Stimulated activated CD8-positive, alpha-beta memory T cell treated with anti-CD3 and anti-CD28 coated beads, Interleukin-7, amount 100 ng/mL, for 1 hour (primary cell): ENCODE measurements around the gene TECPR2.

Experiments
- DNase-seq, 2 donors: peaks; one replicate each; pipeline ENCODE4 v3.0.0-alpha.2; 2020; ENCODE audit warnings: low read depth in 2 of 2

Gene TECPR2

GRCh38 chr14:102426796-102427195 lies 64.1 kb downstream of the TECPR2 start:
- no peak for DNase-seq

GRCh38 chr14:102427642-102428041 lies 64.9 kb downstream of the TECPR2 start:
- DNase-seq = no peak

GRCh38 chr14:102430212-102430908 lies 67.6 kb downstream of the TECPR2 start:
- no peak for DNase-seq

DNA sequence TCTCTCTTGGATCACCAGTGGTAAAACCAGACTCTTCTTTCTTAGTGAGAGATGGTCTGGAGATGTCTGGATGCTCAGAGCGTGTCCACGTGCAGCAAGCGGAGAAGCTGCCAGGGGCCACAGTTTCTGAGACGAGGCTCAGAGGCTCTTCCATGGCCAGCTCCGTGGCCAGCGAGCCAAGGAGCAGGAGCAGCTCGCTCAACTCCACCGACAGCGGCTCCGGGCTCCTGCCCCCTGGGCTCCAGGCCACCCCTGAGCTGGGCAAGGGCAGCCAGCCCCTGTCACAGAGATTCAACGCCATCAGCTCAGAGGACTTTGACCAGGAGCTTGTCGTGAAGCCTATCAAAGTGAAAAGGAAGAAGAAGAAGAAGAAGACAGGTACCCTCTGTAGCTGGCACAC lies 69.0 kb downstream of the TECPR2 start:
- no peak for DNase-seq

- DNase-seq = no peak
Observed at GRCh38 chr14:102434647-102435175, 72.0 kb downstream of the TECPR2 start.

- DNase-seq = peak in 1 of 2 donors; percentile 13
Observed at GRCh38 chr14:102437997-102438915, 75.5 kb downstream of the TECPR2 start.

- DNase-seq = no peak
Observed at GRCh38 chr14:102439556-102439955, 76.8 kb downstream of the TECPR2 start.

- DNase-seq = no peak
Observed at GRCh38 chr14:102440392-102440791, 77.7 kb downstream of the TECPR2 start.

- DNase-seq = no peak
Observed at GRCh38 chr14:102442241-102443211, 79.8 kb downstream of the TECPR2 start.

DNA sequence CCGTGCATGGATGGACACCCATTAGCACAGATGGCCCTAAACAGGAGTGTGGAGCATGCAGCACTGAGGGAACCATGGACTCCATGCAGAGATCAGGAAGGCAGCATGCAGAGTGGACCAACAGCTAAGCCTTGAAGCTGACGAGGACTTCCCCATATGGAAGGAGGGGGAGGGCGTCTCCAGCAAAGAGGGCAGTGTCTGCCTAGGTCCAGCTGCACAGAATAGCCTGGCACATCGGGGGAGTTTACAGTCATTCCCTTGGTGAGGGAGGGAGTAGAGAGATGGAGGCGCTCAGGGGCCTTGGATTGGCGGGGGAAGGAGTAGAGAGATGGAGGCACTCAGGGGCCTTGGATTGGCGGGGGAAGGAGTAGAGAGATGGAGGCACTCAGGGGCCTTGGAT lies 82.3 kb downstream of the TECPR2 start:
- no peak for DNase-seq

- DNase-seq = no peak
Observed at GRCh38 chr14:102445641-102446040, 82.9 kb downstream of the TECPR2 start.

GRCh38 chr14:102450206-102451063 lies 87.7 kb downstream of the TECPR2 start:
- no peak for DNase-seq

- no peak for DNase-seq
Observed at GRCh38 chr14:102451064-102451352, 88.3 kb downstream of the TECPR2 start.

DNA sequence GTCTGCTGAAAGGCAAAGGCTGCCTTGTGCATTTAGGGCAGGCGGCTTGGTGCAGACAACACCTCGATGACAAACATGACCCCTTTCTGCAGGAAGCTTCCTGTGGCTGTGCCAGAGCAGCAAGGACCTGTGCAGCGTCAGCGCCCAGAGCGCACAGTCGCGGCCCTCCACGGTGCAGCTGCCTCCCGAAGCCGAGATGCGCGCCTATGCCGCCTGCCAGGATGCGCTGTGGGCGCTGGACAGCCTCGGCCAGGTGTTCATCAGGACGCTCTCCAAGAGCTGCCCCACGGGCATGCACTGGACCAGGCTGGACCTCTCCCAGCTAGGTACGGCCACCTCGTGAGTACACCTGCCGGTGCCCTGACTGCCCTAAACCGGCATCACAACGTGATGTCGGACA lies 89.6 kb downstream of the TECPR2 start:
- no peak for DNase-seq

DNA sequence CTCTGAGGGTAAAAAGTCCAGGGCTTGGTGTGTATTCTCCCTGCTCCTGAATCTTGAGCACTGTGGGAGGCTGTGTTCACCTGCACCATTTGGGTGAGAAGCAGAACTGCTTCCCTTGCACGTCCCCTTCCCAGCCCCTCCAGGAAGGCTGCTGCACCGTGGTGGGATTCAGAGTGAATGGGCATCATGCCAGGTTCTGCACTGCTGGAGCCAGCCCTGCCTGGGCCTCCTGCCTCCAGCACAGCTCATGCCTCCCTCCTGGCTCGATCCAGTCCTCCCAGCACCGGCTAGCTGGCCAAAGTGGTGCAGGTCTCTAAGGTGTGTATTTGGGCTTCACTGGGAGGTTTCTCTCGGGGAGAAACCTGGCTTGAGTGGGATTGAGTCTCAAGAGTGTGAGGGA lies 92.0 kb downstream of the TECPR2 start:
- DNase-seq = no peak

DNA sequence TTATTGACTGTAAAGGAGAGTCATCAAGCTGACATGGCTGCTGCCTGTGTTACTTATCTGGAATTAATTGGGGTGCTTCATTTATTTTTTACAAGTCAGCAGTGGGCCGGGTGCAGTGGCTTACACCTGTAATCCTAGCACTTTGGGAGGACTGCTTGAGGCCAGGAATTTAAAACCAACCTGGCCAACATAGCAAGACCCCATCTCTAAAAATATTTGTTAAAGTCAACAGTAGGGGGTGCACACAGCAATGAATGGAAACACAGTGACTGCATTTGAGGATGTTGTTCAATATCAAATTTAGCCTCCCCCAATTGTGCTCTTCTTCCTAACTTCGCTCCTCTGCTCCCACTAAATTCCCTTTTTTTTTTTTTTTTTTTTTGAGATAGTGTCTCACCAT lies 94.8 kb downstream of the TECPR2 start:
- DNase-seq = no peak

DNA sequence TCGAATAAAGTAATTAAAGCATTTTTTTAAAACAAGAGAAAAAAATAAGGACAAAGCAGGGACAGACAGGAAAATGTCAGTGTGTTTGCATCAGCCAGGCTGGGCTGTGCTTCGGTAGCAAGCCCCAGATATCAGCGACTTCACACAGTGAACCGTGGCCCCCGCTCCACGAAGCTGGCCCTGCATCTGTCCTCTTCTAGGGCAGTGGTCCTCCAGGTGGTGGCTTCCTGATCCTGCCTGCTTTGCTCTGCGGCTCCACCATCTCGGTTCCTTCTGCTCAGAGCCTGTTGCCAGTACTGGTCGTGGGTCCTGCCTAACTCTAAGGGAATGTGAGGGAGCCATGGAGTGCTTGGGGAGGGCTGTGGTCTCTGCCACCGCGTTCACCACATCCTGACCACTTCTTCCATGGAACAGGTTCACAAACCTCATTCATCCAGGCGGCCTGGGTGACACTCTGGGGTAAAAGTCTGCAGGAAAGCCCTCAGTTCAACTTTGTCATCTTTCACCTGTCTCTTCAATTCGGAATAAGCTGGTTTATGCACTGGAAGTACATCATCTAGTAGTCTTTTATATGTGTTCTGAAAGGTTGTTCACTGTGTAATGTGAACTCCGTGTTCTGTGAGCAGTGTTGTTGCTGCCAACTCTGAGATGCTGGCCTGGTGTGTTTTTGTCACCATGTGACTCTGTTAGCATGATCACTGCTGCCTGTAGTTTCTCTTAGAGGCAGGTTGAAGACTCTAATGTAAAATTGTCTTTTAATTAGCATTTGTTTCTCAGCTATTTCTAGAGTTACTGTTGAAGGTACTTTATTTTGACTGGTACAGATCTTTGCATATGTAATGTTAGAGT lies 99.0 kb downstream of the TECPR2 start:
- no peak for DNase-seq

DNA sequence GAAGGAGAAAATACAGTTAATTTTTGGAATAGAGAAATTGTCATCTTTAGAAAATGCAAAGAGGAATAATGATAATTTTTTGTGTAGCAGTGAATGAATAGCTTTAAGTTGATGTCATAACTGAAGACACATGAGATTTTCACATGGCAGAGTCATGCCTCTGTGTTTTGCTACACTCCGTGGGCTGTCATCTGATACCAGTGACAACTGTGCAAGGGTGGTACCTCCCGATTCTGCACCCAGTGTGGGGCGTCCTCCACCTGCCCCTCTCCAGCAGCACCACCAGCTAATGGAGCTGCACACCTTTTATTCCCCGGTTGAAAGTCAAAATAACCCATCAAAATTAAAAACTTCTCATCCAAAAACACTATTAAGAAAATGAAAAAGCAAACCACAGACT lies 99.7 kb downstream of the TECPR2 start:
- DNase-seq = no peak

GRCh38 chr14:102464006-102464405 lies 101.3 kb downstream of the TECPR2 start:
- DNase-seq = no peak

DNA sequence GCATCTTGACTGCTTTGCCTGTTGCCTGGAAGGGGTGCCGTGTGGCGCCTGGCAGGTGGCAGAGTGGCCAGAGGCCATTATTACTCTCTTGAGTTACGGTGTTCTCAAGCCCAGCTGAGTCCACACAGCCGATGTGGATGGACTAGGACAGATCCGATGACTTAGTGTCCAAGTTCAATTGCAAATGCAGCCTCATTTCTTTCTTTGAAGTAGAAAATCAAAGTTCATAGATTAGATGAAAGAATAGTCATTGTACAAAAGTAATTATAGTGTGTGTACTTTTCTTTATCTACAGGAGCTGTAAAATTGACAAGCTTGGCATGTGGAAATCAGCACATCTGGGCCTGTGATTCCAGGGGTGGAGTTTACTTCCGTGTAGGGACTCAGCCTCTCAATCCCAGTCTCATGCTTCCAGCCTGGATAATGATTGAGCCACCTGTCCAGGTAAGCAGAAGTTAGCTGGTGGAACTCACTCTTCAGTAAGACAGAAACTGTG lies 102.2 kb downstream of the TECPR2 start:
- no peak for DNase-seq
